NCI-H2171 treated with DMSO at 0.1 percent for 48 hours (cell line): Measurements from ENCODE around the gene KPRP.

Experiments
- DNase-seq: peaks from one replicate; lab custom pipeline; 2025; lab: John Stamatoyannopoulos, UW

KPRP gene

DNA sequence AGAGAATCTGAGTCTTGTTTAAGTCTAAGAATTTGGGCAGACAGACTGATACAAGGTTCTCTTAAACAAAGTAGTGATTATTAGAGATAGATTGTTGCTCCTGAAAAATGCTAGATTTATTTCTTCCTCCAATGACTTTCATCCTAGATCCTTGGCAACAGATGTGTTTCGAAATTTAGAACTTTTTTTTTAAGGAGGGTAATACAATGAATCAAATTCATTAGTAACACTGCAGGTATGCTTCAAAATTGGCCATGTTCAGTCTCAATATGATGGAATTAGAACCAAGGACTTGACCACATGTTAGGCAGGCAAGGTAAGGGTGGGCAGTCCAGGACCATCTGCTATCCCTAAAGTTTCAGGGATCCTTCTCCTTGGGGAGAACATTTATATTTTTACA lies 12.6 kb downstream of the KPRP start:
- no peak for DNase-seq

DNA sequence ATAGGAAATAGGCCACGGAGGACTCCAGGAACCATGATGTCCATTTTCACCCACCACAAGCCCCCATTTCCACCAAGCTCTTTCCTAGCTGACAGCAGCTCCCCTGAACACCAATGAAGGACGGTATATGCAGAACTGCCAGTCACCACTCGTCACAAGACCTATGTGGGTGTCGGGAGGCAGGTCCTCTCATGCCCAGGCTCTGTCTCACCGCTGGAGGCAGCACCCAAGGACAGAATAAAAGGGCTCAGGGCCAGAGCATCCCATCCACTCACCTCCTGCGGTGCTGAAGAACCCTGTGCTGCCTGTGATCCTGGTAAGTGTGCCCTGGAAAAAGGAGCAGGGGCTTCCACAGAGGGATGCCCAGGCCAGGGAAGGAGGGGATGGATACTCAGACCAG lies 17.1 kb downstream of the KPRP start, which contains the start of gene LCE1F:
TSS of gene LCE1F (plus strand) at position 266 of the 400 bp plus-strand sequence. CDS start 1,232 bp downstream, outside the sequence.
- no peak for DNase-seq

DNA sequence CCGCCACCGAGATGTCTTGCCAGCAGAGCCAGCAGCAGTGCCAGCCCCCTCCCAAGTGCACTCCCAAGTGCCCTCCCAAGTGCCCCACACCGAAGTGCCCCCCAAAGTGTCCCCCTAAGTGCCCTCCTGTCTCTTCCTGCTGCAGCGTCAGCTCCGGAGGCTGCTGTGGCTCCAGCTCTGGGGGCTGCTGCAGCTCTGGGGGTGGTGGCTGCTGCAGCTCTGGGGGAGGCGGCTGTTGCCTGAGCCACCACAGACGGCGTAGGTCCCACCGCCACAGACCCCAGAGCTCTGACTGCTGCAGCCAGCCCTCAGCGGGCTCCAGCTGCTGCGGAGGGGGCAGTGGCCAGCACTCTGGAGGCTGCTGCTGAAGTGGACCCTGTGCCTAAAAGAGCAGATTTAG lies 18.5 kb downstream of the KPRP start:
- no peak for DNase-seq

DNA sequence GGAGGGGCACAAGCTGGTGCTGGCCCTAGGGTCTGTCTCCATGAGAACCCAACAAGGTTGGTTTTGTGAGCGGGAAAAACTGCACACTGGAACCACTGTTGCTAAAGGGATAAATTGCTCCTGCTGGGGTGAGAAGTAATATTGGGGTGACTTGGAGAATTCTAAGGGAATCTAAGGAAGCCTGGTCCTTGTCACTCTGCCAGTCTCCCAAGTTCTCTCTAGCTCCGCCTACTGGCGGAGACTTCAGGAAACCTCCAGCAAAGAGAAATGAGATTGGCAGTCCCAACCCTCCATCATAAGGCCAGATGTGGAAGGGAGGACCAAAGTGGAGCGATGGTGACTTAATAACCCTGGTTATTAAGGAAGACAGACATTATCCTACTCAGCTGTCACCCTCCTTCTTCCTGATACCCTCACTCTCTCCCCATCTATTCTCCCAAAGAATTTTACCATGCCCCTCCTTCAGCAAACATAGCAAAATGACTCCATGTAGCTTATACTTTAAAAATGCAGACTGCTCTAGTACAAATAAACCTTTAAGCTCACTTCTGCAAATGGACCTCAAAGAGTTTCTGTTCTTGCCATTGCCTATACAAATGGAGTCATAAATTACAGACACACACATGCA lies 19.8 kb downstream of the KPRP start:
- DNase-seq, result no peak

DNA sequence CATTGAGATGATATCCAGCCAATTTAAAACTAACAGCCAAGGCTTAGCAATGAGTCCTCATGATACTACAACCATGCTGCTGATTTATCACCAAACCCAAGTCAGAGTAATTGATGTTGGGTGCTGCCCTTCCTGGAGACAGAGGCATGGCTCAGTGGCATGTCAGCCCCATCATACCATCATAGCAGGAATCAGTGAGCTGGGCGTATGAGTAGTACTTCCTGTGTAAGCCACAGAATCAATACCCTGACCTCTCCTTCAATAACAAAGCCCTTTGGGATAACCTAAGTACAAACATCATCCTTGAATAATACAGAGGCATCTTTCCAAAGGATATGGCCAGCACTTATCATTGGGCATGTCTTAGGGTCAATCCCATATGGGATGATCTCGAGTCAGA lies 25.3 kb downstream of the KPRP start:
- no peak for DNase-seq

DNA sequence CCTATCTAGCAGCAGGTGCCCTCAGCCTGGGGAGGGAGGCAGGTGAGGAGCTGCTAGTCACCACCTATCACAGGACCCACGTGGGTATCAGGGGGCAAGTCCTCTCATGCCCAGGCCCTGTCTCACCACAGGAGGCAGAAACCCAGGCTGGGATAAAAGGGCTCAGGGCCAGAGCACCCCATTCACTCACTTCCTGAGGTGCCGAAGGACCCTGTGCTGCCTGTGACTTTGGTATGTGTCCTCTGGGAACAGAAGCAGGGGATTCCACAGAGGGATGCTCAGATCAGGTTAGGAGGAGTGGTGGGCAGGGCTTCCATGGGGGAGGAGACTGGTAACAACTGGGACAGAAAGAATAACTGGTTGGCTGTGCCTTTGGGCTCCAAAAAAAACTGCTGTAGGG lies 28.3 kb downstream of the KPRP start, which contains the start of gene LCE1E:
TSS of gene LCE1E (plus strand) at position 181 of the 400 bp plus-strand sequence. CDS start 1,043 bp downstream, outside the sequence.
- no peak for DNase-seq

DNA sequence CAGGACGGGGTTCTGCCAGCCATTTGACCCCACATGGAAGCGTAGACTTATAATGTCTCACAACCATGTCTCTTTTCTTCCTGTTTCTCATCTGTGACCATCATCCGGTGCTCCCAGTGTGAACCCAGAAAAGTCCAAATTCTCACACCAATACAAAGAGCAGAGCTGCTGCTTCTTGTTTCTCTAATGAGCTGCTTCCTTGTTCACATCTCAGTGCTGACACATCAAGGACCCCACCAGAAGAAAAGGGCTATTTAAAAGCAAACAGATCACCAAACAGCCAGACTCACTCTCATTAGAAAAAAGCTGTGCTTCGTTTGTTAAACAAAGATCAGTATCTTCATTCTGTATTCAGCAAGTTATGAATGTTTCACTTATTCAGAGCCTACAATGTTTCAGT lies 37.9 kb downstream of the KPRP start:
- no peak for DNase-seq

DNA sequence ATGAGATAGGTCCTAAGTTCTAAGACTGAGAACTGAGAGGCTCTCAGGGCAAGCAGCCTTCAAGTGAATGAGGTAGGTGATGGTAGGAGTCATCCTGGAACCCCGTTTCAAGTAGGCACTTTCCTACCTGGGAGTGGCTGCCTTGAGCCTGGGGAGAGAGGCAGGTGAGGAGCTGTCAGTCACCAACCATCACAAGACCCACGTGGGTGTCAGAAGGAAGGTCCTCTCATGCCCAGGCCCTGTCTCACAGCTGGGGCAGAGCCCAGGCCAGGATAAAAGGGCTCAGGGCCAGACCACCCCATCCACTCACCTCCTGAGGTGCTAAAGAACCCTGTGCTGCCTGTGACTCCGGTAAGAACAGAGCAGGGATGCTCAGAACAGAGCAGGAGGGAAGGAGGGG lies 38.6 kb downstream of the KPRP start, which contains the start of gene LCE1D:
TSS of gene LCE1D (plus strand) at position 301 of the 400 bp plus-strand sequence. CDS start 1,074 bp downstream, outside the sequence.
- DNase-seq, result no peak

DNA sequence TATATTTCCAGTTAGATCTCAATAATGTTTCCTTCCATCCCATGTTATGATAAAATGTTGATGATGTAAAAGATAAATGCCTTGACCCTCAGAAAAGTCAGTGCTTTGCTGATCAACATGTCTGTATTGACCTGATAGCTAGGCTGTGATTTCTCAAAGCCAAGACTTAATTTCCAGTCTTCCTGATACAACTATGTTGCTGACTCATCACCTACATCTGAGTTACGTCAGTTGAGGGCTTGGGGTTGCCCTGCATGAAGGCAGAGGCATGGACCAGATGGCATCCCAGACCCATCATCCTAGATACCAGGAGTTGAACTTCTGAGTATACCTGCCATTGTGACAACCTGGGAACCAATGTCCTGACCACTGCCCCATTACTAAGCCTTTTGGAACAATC lies 43.5 kb downstream of the KPRP start:
- no peak for DNase-seq

DNA sequence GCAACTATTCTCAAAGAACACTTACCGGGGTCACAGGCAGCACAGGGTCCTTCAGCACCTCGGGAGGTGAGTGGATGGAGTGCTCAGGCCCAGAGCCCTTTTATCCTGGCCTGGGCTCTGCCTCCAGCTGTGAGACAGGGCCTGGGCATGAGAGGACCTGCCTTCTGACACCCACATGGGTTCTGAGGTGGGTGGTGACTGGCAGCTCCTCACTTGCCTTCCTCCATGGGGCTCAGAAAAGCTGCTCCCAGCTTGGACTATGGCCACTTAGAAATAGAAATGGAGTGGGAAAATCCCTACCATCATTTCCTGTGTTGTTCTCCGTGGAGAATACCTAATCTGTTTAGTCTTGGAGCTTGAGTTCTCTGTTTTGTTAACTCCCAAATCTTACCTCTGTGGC lies 48.8 kb downstream of the KPRP start, which contains the start of gene LCE1C:
TSS of gene LCE1C (minus strand) at position 76 of the 400 bp plus-strand sequence. CDS start 1,173 bp downstream, outside the sequence.
- no peak for DNase-seq

DNA sequence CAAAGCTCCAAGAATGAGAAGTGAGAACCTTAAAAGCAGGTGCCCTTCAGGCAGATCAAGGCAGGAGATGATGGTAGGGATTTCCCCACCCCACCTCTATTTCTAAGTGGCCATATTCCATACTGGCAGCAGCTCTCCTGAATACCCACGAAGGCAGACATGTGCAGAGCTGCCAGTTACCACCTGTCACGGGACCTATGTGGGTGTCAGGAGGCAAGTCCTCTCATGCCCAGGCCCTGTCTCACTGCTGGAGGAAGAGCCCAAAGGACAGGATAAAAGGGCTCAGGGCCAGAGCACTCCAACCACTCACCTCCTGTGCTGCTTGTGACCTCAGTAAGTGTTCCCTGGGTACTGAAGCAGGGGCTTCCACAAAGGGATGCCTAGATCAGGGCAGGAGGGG lies 53.2 kb downstream of the KPRP start:
- DNase-seq, result no peak
